ENCODE measurements around the gene BCAS3.

GRCh38 chr17:61255647-61256046 lies 578.0 kb downstream of the BCAS3 start:
- TF ChIP-seq, protein P1, sequence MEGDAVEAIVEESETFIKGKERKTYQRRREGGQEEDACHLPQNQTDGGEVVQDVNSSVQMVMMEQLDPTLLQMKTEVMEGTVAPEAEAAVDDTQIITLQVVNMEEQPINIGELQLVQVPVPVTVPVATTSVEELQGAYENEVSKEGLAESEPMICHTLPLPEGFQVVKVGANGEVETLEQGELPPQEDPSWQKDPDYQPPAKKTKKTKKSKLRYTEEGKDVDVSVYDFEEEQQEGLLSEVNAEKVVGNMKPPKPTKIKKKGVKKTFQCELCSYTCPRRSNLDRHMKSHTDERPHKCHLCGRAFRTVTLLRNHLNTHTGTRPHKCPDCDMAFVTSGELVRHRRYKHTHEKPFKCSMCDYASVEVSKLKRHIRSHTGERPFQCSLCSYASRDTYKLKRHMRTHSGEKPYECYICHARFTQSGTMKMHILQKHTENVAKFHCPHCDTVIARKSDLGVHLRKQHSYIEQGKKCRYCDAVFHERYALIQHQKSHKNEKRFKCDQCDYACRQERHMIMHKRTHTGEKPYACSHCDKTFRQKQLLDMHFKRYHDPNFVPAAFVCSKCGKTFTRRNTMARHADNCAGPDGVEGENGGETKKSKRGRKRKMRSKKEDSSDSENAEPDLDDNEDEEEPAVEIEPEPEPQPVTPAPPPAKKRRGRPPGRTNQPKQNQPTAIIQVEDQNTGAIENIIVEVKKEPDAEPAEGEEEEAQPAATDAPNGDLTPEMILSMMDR (IDR thresholded peaks at IDR 0.05; ENCODE audit: low read depth, low read length): no peak
- no peak for TF ChIP-seq EZH2phosphoT487 (IDR thresholded peaks at IDR 0.05; ENCODE audit: low read depth)

Data from OCI-LY3 (cell line).